Adrenal gland (tissue), 5 donors: Measurements from ENCODE around the gene CSTA.

Experiments used
- CTCF ChIP-seq, 6 experiments: fragments of 450-650 bp in 4 of 6; fragments of 200-600 bp in 2 of 6; sonication (generic) in 1 of 6; IDR thresholded peaks; 1 replicate in 5 of 6; 2 replicates in 1 of 6; pipeline versions ENCODE4 v1.5.1 to v1.8.0; 2016 to 2021; ENCODE audit warnings: antibody characterized with exemption in 6 of 6, mild to moderate bottlenecking in 2 of 6, moderate library complexity in 1 of 6
- POLR2A ChIP-seq, 2 donors: fragments of 450-650 bp; IDR thresholded peaks; one replicate each; pipeline ENCODE4 v1.6.1; 2017; ENCODE audit warnings: antibody characterized with exemption in 2 of 2, mild to moderate bottlenecking in 2 of 2, moderate library complexity in 1 of 2
- donor health status: DM: no; HTN: no; CAD: no.

- TF ChIP-seq CTCF (IDR thresholded peaks at IDR 0.05) (no peak), POLR2A (IDR thresholded peaks at IDR 0.05) (no peak)
Measured at GRCh38 chr3:122343654-122344053, 18.6 kb downstream of the CSTA start.
